HuH-7.5 (cell line): ENCODE data around the gene RAB11FIP3.
"Not testable (repeated sequence)": the region's sequence is repeated elsewhere in the genome, so short reads cannot be mapped to it uniquely, and the experiment has no call there.

ENCODE experiments used
- DNase-seq: peaks from one replicate; pipeline ENCODE4 v3.0.0; 2011; ENCODE audit warnings: low spot score

The RAB11FIP3 gene

GRCh38 chr16:495127-495748 is 69.8 kb downstream of the RAB11FIP3 start:
- DNase-seq = peak; percentile 78

GRCh38 chr16:496097-496886 is 70.8 kb downstream of the RAB11FIP3 start:
- no peak for DNase-seq

- no peak for DNase-seq
Measured at GRCh38 chr16:497258-497657, 71.8 kb downstream of the RAB11FIP3 start.

GRCh38 chr16:499924-500323 is 74.5 kb downstream of the RAB11FIP3 start:
- DNase-seq = no peak

GRCh38 chr16:500709-501108 is 75.3 kb downstream of the RAB11FIP3 start:
- no peak for DNase-seq

GRCh38 chr16:502179-502943 is 76.9 kb downstream of the RAB11FIP3 start:
- peak; percentile 85 for DNase-seq

- no peak for DNase-seq
Measured at GRCh38 chr16:503150-504071, 78.0 kb downstream of the RAB11FIP3 start.

GRCh38 chr16:505479-506245 is 80.2 kb downstream of the RAB11FIP3 start:
- no peak for DNase-seq

DNA sequence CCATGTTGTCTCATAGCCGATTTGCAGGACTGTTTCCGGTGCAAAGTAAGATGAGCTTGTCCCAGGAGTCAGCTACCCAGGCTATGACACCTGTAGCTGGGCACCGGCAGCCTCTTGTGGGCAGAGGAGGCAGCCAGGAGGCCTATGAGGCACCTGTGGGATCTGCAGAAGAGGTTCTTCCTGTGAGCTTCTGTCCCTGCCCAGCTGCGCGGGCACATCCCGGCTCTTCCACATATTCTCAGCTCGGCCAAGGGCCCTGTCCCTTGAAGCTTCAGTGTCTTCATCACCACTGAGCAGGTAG is 80.7 kb downstream of the RAB11FIP3 start:
- DNase-seq = no peak

DNA sequence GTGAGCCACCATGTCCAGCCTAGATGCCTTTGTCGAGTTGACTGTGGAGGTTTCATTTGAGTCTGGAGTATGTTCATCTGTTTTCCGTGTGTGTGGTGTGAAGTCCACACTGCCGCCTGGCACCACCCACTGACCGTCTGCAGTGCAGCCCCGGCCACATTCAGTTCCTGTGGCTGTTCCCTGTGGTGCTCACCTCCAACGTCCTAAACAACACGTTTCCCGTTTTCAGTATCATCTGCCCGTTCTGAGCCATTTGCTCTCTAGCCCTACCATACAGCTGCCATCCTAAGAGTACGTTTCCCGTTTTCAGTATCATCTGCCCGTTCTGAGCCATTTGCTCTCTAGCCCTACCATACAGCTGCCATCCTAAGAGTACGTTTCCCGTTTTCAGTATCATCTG is 82.1 kb downstream of the RAB11FIP3 start:
- DNase-seq = not testable (repeated sequence)

GRCh38 chr16:507996-508395 is 82.5 kb downstream of the RAB11FIP3 start:
- DNase-seq = no peak

DNA sequence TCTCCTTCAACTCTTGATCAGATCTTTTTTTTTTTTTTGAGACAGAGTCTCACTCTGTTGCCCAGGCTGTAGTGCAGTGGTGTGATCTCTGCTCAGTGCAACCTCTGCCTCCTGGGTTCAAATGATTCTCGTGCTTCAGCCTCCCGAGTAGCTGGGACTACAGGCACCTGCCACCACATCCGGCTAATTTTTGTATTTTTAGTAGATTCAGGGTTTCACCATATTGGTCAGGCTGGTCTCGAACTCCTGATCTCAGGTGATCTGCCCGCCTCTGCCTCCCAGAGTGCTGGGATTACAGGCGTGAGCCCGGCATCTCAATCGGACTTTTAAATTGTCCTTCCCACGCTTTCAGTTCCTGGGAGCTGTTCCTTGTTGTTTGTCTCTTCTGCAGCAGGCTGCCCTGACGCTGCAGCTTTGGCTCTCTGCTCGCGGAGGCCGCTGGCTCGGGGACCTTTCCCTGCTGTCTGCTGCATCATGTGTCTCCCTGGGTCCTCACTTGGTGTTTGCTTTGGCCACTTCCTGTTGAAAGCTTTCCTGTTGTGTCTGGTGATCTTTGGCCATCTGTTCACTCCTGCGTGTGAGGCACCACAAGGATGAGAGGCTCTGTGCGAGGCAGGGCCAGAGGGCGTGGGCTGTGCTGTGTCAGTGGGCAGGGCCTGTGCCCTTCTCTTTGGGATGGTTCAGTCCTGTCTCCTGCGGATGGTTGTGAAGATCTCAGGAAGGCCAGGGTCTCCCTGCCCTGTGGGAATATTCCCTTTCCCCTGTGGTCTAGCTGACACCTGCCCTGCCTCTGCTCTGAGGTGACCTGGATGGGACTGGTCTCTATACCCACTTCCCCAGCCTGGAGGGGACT is 83.7 kb downstream of the RAB11FIP3 start:
- no peak for DNase-seq

GRCh38 chr16:510066-510825 is 84.8 kb downstream of the RAB11FIP3 start:
- DNase-seq = no peak

- no peak for DNase-seq
Measured at GRCh38 chr16:512802-513201, 87.4 kb downstream of the RAB11FIP3 start.

- DNase-seq = no peak
Measured at GRCh38 chr16:513950-514349, 88.5 kb downstream of the RAB11FIP3 start.

- DNase-seq = no peak
Measured at GRCh38 chr16:515175-515938, 89.9 kb downstream of the RAB11FIP3 start.

GRCh38 chr16:515939-516226 is 90.4 kb downstream of the RAB11FIP3 start:
- no peak for DNase-seq

GRCh38 chr16:516301-516700 is 90.9 kb downstream of the RAB11FIP3 start:
- no peak for DNase-seq

DNA sequence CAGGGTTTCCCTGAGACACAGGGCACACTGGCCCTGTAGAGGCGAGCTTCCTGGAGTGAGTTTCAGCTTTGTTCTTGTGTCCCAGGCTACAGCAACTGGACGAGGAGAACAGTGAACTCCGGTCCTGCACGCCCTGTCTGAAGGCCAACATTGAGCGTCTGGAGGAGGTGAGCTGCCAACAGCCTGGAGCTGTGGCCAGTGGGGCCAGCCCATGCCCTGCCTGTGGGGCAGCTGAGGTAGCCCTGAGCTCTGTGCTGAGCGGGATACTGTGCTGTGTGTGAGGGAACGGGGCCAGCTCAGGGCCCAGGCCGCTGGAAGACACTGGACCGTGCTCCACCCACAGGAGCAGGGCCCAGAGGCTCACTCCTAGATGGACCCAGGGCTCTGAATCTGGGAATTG is 93.4 kb downstream of the RAB11FIP3 start:
- no peak for DNase-seq
